BJ (cell line): ENCODE results near the gene MPEG1. TPM values are rescaled to one million over a fixed set of nuclear protein-coding genes. Genes with fewer than 3 reads are reported as not detected.

ENCODE experiments used
- CTCF ChIA-PET: fragments of 350-600 bp; formaldehyde crosslinking; extraction: SDS; loops from one replicate; lab custom pipeline; 2021; ENCODE audit warnings: antibody characterized with exemption, inconsistent platforms; lab: Yijun Ruan, JAX
- POLR2A ChIA-PET: fragments of 300-600 bp; sonication (Branson Sonifier 250); formaldehyde crosslinking; extraction: SDS; loops from one replicate; lab custom pipeline; 2021; ENCODE audit warnings: antibody characterized with exemption; lab: Charles Lee
- DNase-seq: peaks from one replicate; pipeline ENCODE4 v3.0.0-alpha.2; 2011; ENCODE audit warnings: low read depth
- H3K27me3 ChIP-seq: 2 replicates; pipeline ENCODE4 v1.6.0; 2011; ENCODE audit warnings: low read length; ENCODE audit not compliant: control insufficient read depth, insufficient read depth
- H3K36me3 ChIP-seq: 2 replicates; pipeline ENCODE4 v1.5.1; 2011; ENCODE audit warnings: low read length; ENCODE audit not compliant: control insufficient read depth, insufficient read depth
- H3K4me3 ChIP-seq: 2 replicates; pipeline ENCODE4 v1.5.1; 2011; ENCODE audit warnings: low read depth, mild to moderate bottlenecking, control low read depth, low read length
- polyA plus RNA-seq: library from polyadenylated mRNA; depleted of rRNA; stranded (reverse); fragments of >200 nt; gene quantifications from 2 replicates; pipeline ENCODE4 v1.2.3, GENCODE V29; 2011
- TF ChIP-seq, protein P1 (sequence below): IDR thresholded peaks from 2 replicates; pipeline ENCODE4 v1.5.1; 2011; ENCODE audit warnings: low read depth, mild to moderate bottlenecking, control low read depth, inconsistent platforms, low read length, moderate library complexity; ENCODE audit not compliant: insufficient read depth

Gene MPEG1
- polyA plus RNA-seq, 1 experiment, result not detected

DNA sequence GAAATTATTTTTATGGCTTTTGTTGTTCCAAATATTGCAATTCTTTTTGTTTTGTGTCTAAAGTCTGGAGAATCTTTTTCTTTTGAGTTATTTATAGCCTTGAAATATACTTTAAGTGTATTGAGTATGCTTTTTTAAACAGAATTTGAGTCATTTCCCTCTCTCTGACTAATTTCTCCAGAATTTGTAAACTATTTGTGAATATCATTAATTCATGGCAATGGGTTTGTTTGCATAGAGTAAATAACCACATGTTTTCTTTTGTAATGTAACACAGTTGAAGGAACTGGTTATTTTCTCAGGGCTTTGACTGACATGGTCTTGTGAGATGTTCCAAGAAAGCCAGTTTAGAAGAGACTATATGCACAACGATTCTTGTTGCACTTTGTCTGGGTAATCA, 30.9 kb upstream of the MPEG1 start:
- no peak overlapping the region for H3K4me3 ChIP-seq
- TF ChIP-seq, protein P1, sequence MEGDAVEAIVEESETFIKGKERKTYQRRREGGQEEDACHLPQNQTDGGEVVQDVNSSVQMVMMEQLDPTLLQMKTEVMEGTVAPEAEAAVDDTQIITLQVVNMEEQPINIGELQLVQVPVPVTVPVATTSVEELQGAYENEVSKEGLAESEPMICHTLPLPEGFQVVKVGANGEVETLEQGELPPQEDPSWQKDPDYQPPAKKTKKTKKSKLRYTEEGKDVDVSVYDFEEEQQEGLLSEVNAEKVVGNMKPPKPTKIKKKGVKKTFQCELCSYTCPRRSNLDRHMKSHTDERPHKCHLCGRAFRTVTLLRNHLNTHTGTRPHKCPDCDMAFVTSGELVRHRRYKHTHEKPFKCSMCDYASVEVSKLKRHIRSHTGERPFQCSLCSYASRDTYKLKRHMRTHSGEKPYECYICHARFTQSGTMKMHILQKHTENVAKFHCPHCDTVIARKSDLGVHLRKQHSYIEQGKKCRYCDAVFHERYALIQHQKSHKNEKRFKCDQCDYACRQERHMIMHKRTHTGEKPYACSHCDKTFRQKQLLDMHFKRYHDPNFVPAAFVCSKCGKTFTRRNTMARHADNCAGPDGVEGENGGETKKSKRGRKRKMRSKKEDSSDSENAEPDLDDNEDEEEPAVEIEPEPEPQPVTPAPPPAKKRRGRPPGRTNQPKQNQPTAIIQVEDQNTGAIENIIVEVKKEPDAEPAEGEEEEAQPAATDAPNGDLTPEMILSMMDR, result no peak

DNA sequence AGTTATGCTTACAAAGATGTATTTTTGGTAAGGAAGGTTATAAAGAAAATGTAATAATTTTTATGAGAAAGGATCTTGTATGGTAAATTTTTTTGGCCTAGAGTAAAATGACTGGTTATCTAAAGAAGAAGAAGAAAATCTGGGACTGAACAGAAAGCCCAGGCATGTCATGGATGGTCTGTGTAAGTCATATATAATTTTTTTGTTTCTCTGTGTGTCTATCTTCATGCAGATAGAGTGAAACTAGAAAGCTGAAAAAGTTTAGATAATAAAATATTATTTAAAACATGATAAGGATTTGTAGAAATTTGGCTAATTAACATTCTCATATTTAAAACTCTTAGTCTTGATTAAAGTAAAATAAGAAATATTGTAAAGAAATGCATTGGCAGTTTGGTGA, 27.6 kb upstream of the MPEG1 start:
- no peaks in the 10 kb centered on the region for H3K36me3 ChIP-seq
- no peak overlapping the region for H3K4me3 ChIP-seq
- ChIA-PET CTCF (no interaction called here), POLR2A (no interaction called here)
- DNase-seq, result no peak
- TF ChIP-seq, protein P1, result no peak
- no peaks in the 10 kb centered on the region for H3K27me3 ChIP-seq

More for the DNA sequence above, 30.9 kb upstream of the MPEG1 start:
- POLR2A ChIA-PET, result no interaction called here
- DNase-seq, result no peak
- CTCF ChIA-PET, result no interaction called here
- Histone ChIP-seq H3K36me3 (no peaks in the 10 kb centered on the region), H3K27me3 (no peaks in the 10 kb centered on the region)

DNA sequence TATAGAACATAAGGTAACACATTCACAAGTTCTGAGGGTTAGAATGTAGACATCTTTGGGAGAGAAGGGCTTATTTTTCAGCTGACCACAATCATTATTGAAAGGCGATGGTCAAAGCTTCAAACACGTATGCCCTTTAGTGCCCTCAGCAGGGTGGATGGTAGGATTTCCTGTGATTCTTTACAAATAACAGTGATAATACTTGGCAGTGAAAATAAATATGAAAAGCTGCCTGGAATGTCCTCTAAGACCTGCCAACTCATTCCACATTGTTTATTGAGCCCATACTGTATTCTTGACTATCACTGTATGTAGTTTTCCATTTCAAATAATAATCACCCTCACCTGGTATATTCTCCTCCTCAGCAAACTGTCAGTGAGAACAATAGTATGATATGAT, 13.7 kb upstream of the MPEG1 start:
- Histone ChIP-seq H3K4me3 (no peak overlapping the region), H3K27me3 (no peaks in the 10 kb centered on the region), H3K36me3 (no peaks in the 10 kb centered on the region)
- DNase-seq, result no peak
- POLR2A ChIA-PET, result no interaction called here
- TF ChIP-seq, protein P1, result no peak
- CTCF ChIA-PET, result interaction anchor here (1.4 kb wide), 1 partner anchor 68 kb away, joined by 4 read pairs; no protein-coding TSS in a partner anchor

DNA sequence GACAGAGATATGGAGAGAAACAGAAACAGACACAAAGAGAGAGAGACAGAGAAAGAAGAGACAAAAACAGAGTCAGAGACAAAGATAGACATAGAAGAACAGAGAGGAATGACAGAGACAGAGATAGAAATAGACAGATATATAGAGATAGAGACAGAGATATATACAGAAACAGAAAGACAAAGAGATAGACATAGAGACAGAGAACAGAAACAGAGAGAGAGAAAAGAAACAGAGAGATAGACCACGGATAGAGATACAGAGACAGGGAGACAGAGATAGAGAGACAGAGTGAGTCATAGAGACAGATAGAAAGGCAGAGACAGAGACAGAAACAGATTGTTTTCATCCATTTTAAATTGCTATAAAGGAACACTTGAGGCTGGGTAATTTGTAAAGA, 12.3 kb upstream of the MPEG1 start:
- ChIA-PET POLR2A (no interaction called here), CTCF (interaction anchor here (5.0 kb wide), 1 partner anchor 53 kb away, joined by 23 read pairs; the partner anchor contains the start of gene DTX4)
- no peaks in the 10 kb centered on the region for H3K36me3 ChIP-seq
- no peak for DNase-seq
- H3K4me3 ChIP-seq, result no peak overlapping the region
- TF ChIP-seq, protein P1, result no peak
- H3K27me3 ChIP-seq, result no peaks in the 10 kb centered on the region

DNA sequence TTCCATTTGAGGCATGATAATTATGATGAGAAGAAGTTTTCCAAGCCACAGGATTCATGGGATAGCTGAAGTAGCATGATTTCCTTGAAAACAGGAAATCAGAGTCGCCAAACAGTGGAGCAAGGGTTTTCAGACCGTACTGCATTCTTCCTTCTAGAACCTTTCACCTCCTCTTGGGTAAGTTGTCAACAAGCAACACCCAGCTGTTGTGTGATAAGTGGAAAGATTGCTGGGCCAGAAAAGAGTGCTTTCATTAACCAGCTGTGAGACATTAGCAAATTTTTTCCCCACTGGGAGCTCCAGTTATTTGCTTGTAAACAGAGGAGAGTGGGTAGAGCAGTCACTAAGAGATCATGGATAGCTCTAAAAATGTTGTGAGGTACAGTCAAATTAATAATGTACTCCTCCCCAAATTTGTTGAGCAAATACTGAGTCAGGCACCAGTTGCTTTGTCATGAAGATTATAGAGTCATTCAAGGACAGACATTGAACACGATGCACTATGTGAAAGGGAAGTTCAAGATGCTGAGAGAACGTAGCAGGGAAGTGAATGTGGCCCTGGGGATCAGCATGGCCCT, 11.7 kb upstream of the MPEG1 start:
- no peak for DNase-seq
- CTCF ChIA-PET, result interaction anchor here (5.0 kb wide), 1 partner anchor 52 kb away, joined by 23 read pairs; the partner anchor contains the start of gene DTX4
- POLR2A ChIA-PET, result no interaction called here

More for the DNA sequence above, 11.7 kb upstream of the MPEG1 start:
- no peaks in the 10 kb centered on the region for H3K36me3 ChIP-seq
- no peaks in the 10 kb centered on the region for H3K27me3 ChIP-seq
- TF ChIP-seq, protein P1, result no peak
- no peak overlapping the region for H3K4me3 ChIP-seq
